SJCRH30 (cell line): Measurements from ENCODE around the gene RRAS. TPM values are rescaled to one million over a fixed set of nuclear protein-coding genes. Genes with fewer than 3 reads are reported as not detected.

Experiments used
- DNase-seq, 2 experiments: peaks; one replicate each; pipeline ENCODE4 v3.0.0-alpha.2; 2015 to 2020
- H3K27ac ChIP-seq: fragments of 250-450 bp; sonication (Bioruptor Pico); 2 replicates; pipeline ENCODE4 v1.5.1; 2020; ENCODE audit warnings: mild to moderate bottlenecking, moderate library complexity
- H3K27me3 ChIP-seq: fragments of 250-450 bp; sonication (Bioruptor Pico); 2 replicates; pipeline ENCODE4 v1.5.1; 2020; ENCODE audit warnings: mild to moderate bottlenecking, moderate library complexity
- H3K36me3 ChIP-seq: fragments of 250-450 bp; sonication (Bioruptor Pico); 2 replicates; pipeline ENCODE4 v1.5.1; 2020; ENCODE audit warnings: mild to moderate bottlenecking, moderate library complexity
- H3K4me1 ChIP-seq: fragments of 250-450 bp; sonication (Bioruptor Pico); 2 replicates; pipeline ENCODE4 v1.5.1; 2020; ENCODE audit warnings: mild to moderate bottlenecking, moderate library complexity
- H3K4me3 ChIP-seq: fragments of 250-450 bp; sonication (Bioruptor Pico); 2 replicates; pipeline ENCODE4 v1.5.1; 2020; ENCODE audit warnings: mild to moderate bottlenecking, moderate library complexity
- H3K9me3 ChIP-seq: fragments of 250-450 bp; sonication (Bioruptor Pico); replicated peaks from 2 replicates; pipeline ENCODE4 v1.5.1; 2020; ENCODE audit warnings: mild to moderate bottlenecking, moderate library complexity
- total RNA-seq: library from RNA; depleted of rRNA; stranded (reverse); fragments of >200 nt; shearing (Covaris generic); gene quantifications from 2 replicates; pipeline ENCODE4 v1.2.3, GENCODE V29; 2014

RRAS gene
- total RNA-seq, 1 experiment from 2014 or later, result 7.6 TPM

GRCh38 chr19:49609499-49610092, 30.3 kb downstream of the RRAS start:
- no peaks in the 10 kb centered on the region for H3K9me3 ChIP-seq
- no peak for DNase-seq
- peaks cover 63% of the 10 kb centered on the region for H3K36me3 ChIP-seq
- no peak overlapping the region for H3K4me3 ChIP-seq
- H3K27ac ChIP-seq, result no peak overlapping the region
- 0 out of 2 replicates have a peak, but pooled peaks cover 3% of the 10 kb centered on the region for H3K4me1 ChIP-seq
- H3K27me3 ChIP-seq, result no peaks in the 10 kb centered on the region

DNA sequence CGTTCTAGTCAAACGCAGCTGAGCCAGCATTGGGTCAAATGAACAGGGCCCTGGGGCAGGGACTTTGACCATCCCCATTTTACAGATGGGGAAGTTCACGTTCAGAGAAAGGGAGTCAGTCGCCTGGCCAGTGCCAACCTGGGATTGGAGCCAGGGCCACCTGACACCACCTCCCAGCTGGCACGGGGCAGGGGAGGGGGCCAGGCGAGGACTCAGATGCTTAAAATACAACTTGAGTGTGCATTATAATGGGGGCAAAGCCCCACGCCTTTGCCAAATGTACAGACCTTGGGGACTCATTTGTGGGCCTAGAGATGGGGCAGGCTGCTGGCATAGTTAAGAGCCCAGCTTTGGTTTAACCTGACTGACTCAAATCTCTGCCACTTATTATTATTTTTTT, 34.3 kb downstream of the RRAS start:
- Histone ChIP-seq H3K27ac (no peak overlapping the region), H3K4me3 (no peak overlapping the region), H3K27me3 (no peaks in the 10 kb centered on the region), H3K4me1 (no peaks in the 10 kb centered on the region), H3K36me3 (peaks cover 75% of the 10 kb centered on the region), H3K9me3 (no peaks in the 10 kb centered on the region)
- no peak for DNase-seq

DNA sequence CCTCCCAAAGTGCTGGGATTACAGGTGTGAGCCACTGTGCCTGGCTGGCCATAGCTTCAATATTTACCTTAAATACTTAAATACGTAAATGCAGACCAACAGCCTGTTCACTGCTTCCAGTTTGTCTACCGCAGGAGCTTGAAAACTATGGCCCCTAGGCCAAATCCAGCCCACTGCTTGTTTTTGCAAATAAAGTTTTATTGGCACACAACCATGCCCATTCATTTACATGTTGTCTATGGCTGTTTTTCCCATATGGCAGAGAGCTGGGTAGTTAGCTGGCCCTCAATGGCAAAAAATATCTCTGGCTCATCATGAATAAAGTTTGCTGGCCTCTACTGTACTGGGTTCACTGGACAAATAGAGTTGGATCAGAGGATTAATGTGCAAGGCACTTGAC, 37.1 kb downstream of the RRAS start:
- no peak overlapping the region for H3K4me3 ChIP-seq
- DNase-seq, result no peak
- H3K9me3 ChIP-seq, result no peaks in the 10 kb centered on the region
- H3K27me3 ChIP-seq, result no peaks in the 10 kb centered on the region
- H3K4me1 ChIP-seq, result no peaks in the 10 kb centered on the region
- H3K36me3 ChIP-seq, result peaks cover 72% of the 10 kb centered on the region
- no peak overlapping the region for H3K27ac ChIP-seq

GRCh38 chr19:49601482-49602038, 38.4 kb downstream of the RRAS start:
- Histone ChIP-seq H3K4me3 (no peak overlapping the region), H3K27ac (no peak overlapping the region), H3K9me3 (no peaks in the 10 kb centered on the region), H3K4me1 (no peaks in the 10 kb centered on the region), H3K36me3 (peaks cover 67% of the 10 kb centered on the region), H3K27me3 (no peaks in the 10 kb centered on the region)
- no peak for DNase-seq

GRCh38 chr19:49599378-49600295, 40.3 kb downstream of the RRAS start:
- no peak overlapping the region for H3K27ac ChIP-seq
- H3K27me3 ChIP-seq, result no peaks in the 10 kb centered on the region
- no peaks in the 10 kb centered on the region for H3K9me3 ChIP-seq
- DNase-seq, result no peak
- H3K36me3 ChIP-seq, result peaks cover 63% of the 10 kb centered on the region
- no peak overlapping the region for H3K4me3 ChIP-seq
- H3K4me1 ChIP-seq, result no peaks in the 10 kb centered on the region

GRCh38 chr19:49597703-49597974, 42.3 kb downstream of the RRAS start:
- Histone ChIP-seq H3K27ac (no peak overlapping the region), H3K9me3 (no peaks in the 10 kb centered on the region), H3K4me3 (no peak overlapping the region), H3K27me3 (no peaks in the 10 kb centered on the region), H3K36me3 (peaks cover 58% of the 10 kb centered on the region), H3K4me1 (no peaks in the 10 kb centered on the region)
- DNase-seq, result no peak

DNA sequence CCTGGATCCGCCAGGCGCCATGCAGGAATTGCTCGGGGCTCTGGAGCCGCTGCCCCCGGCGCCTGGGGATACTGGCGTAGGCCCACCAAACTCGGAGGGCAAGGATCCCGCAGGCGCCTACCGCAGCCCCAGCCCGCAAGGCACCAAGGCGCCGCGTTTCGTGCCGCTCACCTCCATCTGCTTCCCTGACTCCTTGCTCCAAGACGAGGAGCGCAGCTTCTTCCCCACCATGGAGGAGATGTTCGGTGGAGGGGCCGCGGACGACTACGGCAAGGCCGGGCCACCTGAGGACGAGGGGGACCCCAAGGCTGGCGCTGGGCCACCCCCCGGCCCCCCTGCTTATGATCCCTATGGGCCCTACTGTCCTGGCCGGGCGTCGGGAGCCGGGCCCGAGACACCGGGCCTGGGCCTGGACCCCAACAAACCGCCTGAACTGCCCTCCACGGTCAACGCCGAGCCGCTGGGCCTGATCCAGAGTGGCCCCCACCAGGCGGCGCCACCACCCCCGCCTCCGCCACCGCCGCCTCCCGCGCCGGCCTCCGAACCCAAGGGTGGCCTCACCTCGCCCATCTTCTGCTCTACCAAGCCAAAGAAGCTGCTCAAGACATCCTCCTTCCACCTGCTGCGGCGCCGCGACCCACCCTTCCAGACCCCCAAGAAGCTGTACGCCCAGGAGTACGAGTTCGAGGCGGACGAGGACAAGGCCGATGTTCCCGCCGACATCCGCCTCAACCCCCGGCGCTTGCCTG, 42.8 kb downstream of the RRAS start:
- Histone ChIP-seq H3K4me3 (no peak overlapping the region), H3K36me3 (peaks cover 55% of the 10 kb centered on the region)
- no peak for DNase-seq

DNA sequence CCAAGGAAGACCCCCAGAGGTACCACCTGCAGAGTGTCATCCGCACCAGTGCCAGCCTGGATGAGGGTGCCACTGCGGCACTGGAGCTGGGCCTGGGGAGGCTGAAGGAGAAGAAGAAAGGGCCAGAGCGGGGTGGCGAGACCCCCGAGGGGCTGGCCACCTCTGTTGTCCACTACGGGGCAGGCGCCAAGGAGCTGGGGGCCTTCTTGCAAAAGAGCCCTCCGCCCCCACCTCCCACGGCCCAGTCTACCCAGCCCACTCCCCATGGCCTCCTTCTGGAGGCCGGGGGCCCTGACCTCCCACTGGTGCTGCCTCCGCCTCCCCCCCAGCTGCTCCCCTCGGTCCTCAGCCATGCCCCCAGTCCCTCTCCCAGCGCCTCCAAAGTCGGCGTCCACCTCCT, 43.5 kb downstream of the RRAS start:
- DNase-seq, result no peak
- peaks cover 49% of the 10 kb centered on the region for H3K36me3 ChIP-seq

More for the DNA sequence above, 42.8 kb downstream of the RRAS start:
- no peaks in the 10 kb centered on the region for H3K4me1 ChIP-seq
- H3K27ac ChIP-seq, result no peak overlapping the region
- H3K9me3 ChIP-seq, result no peaks in the 10 kb centered on the region
- H3K27me3 ChIP-seq, result no peaks in the 10 kb centered on the region

GRCh38 chr19:49595819-49596404, 44.0 kb downstream of the RRAS start:
- Histone ChIP-seq H3K27me3 (no peaks in the 10 kb centered on the region), H3K36me3 (peaks cover 46% of the 10 kb centered on the region), H3K4me3 (no peak overlapping the region), H3K9me3 (no peaks in the 10 kb centered on the region), H3K4me1 (no peaks in the 10 kb centered on the region), H3K27ac (no peak overlapping the region)
- no peak for DNase-seq

More for the DNA sequence above, 43.5 kb downstream of the RRAS start:
- Histone ChIP-seq H3K4me1 (no peaks in the 10 kb centered on the region), H3K4me3 (no peak overlapping the region), H3K27me3 (no peaks in the 10 kb centered on the region), H3K27ac (no peak overlapping the region), H3K9me3 (no peaks in the 10 kb centered on the region)

GRCh38 chr19:49594993-49595818, 44.7 kb downstream of the RRAS start:
- H3K36me3 ChIP-seq, result peaks cover 44% of the 10 kb centered on the region
- DNase-seq, result no peak
- H3K9me3 ChIP-seq, result no peaks in the 10 kb centered on the region
- no peaks in the 10 kb centered on the region for H3K27me3 ChIP-seq
- no peaks in the 10 kb centered on the region for H3K4me1 ChIP-seq
- no peak overlapping the region for H3K27ac ChIP-seq
- H3K4me3 ChIP-seq, result no peak overlapping the region

DNA sequence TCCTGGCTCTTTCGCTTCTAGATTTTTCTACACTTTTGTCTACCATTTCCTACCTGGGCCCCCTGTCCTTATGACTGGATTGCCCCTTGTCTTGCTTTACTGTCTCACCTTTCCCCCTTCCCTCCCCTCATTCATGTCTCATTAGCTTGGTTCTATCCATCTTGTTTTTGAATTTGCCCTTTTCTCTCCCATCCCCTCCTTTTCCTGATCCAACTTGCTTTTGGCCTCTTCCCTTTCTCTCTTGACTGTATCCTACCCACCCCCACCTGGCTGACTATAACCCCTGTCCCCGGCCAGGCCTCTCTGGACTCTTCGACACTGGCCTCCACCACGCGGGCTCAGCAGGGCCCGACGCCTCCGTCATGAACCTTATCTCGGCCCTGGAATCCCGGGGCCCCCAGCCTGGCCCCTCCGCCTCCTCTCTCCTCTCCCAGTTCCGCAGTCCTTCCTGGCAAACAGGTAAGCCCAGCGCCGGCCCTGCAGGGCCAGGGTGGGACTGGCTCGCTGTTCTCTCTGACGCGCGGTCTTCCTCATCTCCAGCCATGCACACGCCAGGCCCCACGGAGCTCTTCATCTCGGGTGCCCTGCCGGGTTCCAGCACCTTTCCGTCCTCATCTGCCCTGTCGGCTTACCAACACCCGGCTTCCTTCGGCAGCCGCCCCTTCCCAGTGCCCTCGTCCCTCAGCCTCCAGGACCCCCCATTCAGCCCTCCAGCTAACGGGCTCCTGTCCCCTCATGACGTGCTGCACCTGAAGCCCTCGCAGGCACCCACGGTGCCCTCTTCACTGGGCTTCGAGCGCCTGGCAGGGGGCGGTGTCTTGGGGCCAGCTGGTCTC, 45.6 kb downstream of the RRAS start:
- Histone ChIP-seq H3K27me3 (no peaks in the 10 kb centered on the region), H3K4me3 (no peak overlapping the region), H3K27ac (no peak overlapping the region), H3K4me1 (no peaks in the 10 kb centered on the region), H3K36me3 (peaks cover 36% of the 10 kb centered on the region), H3K9me3 (no peaks in the 10 kb centered on the region)
- DNase-seq, result no peak

DNA sequence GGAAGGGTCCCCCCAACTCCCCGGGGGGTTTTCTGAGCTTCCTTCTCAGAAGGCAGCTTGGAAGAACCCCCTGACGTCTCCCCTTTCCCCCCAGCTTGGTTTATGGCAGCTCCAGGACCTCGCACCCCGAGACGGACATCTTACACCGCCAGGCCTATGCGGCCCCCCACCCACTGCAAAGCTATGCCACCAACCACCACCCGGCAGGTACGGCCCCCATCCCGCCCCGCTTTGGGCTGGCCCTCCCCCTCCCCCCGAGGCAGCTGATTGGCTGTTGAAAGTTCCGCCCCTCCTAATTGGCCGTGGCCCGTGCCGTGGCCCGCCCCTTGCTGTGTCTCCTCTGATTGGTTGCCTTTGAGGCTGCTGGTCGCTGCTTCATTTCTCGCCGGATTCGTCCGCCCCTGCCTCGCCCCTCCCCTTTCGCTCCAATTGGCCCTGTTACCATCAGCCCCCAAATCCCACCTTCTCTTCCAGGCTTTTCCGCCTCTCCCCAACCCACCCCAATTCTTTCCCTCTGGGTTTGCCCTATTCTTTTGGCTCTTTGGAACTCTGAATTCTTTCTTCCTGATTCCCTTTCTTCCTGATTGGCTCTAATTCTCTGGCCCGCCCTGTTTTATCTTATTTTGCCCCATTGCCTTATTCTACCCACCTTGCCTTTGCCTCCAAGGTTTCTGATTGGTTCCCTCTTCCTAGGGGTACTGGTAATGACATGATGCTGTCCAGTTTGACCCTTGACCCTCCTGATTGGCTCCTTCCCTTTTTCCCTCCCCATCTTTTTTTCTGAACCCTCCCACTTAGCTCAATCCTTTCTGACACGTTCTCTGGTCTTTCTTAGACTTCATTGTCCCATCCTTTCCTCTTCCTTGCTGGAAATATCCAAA, 46.5 kb downstream of the RRAS start:
- Histone ChIP-seq H3K27me3 (no peaks in the 10 kb centered on the region), H3K9me3 (no peaks in the 10 kb centered on the region), H3K4me3 (peak overlapping the region; percentile 86), H3K36me3 (peaks cover 27% of the 10 kb centered on the region), H3K27ac (no peak overlapping the region), H3K4me1 (no peaks in the 10 kb centered on the region)
- DNase-seq, result peak; percentile 91
